Measurements from ENCODE around the gene CCL4.
"Not testable (repeated sequence)": the region's sequence is repeated elsewhere in the genome, so short reads cannot be mapped to it uniquely, and the experiment has no call there.

Gene CCL4

DNA sequence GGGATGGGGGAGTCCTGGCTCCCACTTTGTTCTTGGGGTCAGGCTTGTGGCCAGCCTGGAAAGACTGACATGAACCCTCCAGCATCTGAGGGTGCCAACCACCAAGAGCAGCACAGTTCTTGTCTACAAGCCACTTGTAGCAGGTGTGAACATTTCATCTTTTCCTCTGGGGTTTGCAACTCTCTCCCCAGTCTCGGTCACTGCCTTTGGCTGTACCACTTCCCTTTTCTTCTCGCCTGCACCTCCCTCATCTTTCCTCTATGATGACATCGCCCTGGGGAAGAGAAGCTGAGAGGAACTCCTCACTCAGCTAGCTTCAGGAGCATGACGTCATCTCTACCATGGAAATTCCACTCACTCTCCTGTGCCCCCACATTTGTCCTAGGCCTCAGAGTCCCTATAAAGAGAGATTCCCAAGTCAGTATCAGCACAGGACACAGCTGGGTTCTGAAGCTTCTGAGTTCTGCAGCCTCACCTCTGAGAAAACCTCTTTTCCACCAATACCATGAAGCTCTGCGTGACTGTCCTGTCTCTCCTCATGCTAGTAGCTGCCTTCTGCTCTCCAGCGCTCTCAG lies at the start of gene CCL4:
TSS of gene CCL4 (plus strand) at position 427 of the 575 bp plus-strand sequence. CDS start at position 506, 79 bp downstream.
- DNase-seq, result peak; percentile 22

DNA sequence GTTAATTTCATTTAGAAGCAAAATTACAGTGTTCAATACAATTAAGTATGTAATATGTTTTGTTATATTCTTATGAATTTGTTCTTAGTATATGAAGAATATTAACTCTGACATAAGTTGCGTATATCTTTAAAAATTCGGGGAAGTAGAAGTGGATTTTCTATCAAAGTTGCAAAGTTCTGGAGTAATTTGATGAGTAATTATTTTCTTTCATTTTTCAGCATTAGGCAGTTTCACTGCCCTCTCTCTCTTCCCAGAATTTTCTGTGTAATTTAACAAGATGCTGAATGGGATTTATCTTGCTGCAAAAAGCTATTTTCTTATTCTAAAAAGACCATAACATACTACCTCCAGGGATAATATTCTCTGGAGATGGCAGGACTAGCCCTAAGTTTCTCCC lies 48.5 kb upstream of the CCL4 start:
- DNase-seq, result no peak

DNA sequence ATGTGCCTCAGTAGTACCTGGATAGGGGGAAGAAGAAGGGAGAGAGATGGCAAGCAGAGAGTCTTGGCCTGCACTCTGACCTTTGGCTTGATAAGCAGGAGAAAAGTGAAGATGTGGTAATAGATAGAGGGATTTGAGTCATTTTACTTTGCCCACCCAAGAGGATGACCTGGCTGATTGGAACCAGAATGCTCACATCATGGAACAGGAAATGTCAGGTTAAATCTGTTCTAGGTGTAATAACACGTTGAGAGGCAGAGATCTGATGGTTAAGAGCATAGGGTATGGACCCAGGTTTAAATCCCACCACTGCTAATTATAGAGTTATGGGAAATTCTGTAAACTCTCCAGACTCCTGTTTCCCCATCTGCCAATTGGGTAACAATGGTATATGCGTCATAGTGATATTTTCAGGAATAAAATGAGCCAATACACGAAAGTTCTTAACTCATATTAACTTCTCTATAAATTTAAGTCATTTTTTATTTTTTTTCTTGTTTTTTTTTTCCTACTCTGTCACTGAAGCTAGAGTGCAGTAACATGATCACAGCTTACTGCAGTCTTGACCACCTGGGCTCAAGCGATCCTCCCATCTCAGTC lies 47.6 kb upstream of the CCL4 start:
- DNase-seq, result no peak

DNA sequence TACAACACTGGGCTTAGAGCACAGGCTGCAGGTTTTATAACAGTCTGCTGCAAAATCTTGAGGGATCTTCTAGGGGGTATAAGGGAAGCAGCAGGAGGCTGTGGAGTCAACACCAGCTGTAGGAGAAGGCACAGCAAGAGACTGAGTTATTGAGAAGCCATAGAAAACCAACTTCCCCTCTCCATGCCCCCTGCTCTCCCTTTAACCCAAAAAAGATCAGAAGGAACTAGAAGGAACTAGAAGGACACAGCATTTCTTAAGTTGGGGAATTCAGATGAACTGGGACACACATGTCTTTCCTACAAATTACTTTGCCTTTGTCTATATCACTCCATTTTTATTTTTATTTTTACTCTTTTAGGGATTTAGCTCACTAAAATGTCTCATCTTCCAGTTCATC lies 45.7 kb upstream of the CCL4 start:
- DNase-seq, result no peak

DNA sequence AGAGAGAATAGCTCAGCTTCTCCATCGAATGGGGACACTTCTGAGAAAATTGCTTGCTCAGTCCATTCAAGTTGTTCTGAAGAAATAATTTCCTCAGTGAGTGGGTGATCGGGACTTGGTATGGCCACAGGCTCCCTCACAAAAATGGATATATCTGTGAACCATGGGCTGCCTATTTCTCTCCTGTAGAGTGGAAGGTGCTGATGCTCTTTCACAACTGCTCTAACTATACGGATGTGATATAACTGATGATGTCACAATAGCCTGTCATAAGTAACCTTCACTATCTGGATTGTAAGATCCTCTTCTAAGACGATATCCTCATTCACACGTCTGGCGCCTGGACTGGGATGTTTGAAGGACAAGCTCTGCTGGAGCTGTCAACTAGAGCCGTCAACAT lies 44.2 kb upstream of the CCL4 start:
- DNase-seq, result no peak

DNA sequence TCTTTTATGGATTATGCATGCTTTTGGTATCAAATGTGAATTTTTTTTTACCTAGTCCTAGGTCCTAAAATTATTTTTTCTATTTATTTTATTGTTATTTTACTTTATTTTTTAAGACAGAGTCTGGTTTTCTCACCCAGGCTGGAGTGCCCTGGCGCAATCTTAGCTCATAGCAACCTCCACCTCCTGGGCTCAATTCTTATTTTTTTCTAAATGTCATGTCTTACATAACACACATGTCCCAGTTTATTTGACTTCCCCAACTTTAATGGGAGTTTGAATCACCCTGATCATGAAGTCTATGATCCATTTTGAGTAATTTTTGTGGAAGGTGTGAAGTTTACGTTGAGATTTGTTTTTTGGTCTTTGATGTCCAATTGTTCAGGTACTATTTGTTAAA lies 42.8 kb upstream of the CCL4 start:
- DNase-seq, result no peak

DNA sequence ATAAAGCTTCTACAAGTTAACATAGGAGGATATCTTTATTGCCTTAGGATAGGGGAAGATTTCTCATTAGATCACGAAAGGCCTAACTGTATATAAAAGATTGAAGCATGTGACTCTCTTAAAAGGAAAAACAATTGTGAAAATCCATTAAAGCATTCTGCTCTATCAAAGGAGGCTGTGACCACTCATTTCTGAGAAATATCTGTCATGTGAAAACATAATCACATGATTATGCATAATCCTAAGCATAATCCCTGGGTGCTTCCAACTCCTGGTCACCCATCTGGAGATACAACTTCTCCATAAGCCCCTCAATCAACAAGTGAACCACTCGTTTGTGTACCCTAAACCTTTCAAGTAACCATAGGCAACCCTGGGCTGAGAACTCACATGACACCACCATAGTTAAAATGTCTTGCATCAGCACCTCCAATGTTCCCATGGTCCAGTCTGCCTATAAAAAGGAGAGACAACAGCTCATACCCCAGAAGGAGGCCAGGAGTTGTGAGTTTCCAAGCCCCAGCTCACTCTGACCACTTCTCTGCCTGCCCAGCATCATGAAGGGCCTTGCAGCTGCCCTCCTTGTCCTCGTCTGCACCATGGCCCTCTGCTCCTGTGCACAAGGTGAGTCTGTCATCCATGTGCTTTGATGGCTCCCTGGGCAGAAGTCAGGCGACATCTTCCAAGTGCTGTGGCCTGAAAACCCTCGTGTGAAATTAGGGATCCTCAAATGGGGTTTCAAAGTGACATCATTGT lies 39.7 kb upstream of the CCL4 start, which contains the start of gene CCL18:
TSS of gene CCL18 (plus strand) at position 487 of the 756 bp plus-strand sequence. CDS start at position 558, 71 bp downstream.
- no peak for DNase-seq

DNA sequence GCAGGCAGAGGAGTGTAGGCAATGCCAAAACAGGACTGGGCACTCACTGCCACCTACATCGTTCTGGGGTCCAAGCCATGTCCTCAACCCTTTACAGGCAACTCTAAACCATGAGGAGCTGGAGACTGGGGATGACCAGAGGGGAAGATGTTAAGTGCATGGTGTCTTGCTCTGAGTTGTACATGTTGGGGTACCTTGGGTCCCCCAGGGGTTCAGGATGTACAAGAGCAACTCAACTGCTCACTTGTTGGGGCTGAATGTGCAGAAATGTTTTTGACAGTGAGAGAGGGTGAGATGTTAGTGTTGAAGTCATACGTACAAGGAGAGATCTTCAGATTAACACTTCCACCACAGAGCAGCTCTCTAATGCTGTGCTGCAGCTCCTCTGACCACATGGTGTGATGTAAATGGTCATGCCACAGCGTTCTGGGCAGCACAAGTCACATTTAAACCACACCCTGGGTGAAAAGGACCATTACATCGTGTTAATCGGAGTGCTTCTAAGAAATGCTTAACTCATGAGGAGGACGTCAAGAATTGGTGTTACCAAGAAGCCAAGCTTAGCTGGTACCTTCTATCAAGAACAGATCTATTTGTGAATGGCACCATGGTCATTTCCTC lies 37.2 kb upstream of the CCL4 start:
- DNase-seq, result peak; percentile 72

DNA sequence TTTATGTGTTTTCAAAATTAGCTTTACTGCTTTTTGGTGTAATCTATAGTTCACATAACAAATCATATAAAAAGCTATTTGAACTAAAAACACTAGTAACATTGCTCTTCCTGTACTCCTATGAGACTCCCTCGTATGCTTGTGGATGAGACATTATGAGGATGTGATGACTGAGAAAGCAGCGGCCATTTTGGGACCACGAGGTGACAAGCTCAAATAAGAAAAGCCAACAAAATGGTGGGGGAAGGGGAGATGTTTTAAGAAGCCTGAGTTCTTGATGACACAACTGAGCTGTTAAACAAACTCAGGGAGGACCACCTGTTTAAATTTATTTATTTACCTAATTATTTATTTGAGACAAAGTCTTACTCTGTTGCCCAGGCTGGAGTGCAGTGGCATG lies 35.1 kb upstream of the CCL4 start:
- DNase-seq, result peak; percentile 28

DNA sequence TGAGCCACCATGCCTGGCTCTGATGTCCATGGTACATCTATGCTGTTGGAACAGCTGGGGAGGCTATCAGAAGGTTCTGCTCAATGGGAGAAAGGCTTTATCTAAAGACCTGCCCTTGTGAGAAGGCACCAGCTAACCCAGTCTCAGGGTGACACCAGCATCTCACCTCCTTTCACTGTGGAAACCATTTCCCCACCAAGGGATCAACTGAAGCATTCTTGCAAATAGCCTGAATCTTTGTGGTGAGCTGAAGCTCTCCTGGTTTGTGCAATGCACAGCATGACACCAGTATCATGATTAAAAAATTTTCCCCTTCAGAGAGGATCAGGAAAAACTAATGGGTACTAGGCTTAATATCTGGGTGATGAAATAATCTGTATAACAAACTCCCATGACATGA lies 34.5 kb upstream of the CCL4 start:
- DNase-seq, result no peak

DNA sequence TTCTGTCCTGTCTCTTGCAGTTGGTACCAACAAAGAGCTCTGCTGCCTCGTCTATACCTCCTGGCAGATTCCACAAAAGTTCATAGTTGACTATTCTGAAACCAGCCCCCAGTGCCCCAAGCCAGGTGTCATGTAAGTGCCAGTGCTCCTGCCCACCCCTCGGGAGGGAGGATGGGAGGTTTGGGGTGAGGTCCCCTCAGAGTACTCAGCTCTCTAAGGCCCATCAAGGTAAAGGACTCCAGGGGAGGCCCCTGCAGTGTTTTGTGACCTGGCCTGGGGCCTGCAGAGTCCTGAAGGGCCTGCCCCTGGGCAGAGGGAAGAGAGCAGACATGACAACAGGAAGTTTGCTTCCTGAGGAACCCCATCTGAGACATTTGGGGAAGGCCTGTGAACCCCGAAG lies 33.2 kb upstream of the CCL4 start:
- DNase-seq, result no peak

DNA sequence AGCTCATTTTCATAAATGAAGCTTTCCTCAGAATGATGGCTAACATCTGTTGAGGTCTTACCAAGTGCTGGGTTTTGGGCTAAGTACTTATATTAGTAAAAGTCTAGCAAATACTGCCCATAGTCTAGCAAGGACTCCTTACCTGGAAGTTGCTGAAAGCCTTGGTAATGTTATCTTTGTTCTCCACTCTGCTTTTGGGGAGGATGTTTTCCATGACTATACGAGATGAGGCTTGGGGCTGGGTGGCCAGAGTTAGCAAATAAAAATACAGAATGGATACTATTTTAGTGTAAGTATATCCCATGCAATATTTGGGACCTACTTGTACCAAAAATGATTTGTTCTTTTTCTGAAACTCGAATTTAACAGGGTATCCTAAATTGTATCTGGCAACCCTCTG lies 31.9 kb upstream of the CCL4 start:
- DNase-seq, result peak; percentile 48

DNA sequence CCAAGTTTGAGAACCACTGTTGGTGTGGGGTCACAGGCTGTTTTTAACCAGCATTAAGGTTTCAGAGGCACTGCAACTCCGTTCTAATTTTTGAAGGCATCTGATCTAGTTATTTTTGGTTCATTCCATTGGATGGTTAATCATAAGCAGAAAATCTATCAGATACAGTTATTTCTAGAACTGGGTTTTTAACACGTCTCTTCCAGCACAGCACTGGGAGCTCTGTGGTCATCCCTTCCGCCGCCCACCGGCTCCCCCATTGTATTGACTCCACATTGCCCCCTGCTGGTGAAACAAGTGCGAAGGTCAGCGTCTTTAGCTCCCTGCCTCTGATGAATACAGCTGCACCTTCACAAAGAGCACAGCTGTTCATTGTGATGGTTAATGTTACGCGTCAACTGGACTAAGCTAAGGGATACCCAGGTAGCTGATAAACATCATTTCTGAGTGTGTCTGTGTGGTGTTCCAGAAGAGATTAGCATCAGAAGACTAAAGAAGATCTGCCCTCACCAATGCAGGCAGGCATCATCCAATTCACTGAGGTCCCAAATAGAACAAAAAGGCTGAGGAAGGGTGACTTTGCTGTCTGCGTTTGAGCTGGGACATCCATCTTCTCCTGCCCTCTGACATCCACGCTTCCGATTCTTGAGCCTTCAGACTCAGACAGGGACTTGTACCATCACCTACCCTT lies 31.1 kb upstream of the CCL4 start:
- DNase-seq, result peak; percentile 93

DNA sequence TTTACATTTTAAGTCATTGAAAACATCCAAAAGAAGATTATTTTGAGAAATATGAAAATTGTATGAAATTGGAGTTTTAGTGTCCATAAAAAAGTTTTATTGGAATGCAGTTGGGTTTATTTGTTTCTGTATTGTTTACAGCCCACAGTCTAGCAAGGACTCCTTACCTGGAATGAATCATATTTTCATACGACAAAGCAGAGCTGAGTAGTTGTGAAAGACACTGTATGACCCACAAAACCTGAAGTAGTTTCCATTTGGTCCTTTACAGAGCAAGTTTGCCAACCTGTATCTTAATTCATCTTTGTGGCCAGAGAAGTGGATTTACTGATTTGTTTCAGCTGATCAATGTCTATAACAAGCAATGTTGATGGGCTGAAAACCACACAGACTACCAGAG lies 29.3 kb upstream of the CCL4 start:
- DNase-seq, result no peak

DNA sequence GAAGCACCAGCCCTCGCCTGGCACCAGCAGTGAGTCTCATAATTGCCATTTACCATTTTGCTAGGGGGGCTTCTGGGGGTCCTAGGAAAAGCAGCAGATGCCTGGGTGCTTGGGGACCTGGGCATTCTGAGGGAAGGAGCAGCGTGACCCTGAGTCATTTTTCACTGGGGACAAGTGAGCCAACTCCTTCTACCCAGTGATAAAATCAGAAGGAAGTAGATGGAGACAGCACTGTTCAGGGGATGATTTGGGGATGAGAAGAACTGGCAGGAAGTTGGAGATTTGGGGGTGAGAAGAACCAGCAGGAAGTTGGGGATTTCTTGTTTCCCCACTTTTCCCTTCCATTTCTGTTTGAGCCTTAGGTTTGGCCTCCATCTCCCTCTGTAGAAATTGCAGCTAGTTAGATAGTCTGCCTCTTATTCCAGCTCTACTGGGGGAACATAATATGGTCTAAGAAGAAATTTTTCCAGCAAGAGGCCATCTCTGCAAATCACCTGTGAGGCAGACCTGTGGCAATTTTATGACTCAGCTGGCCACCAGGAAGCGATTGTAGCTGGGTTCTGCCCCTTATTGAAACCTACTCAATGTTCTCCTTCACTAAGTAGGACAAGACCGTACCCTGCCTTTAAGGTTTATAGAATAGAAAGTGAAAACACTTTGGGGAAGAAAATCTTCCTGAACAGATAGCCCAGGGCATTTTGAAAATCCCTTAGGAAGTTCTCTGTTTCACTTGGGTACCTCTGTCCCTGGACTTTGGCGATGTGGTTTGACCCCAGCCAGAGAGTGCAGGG lies 21.8 kb upstream of the CCL4 start:
- DNase-seq, result not testable (repeated sequence)

DNA sequence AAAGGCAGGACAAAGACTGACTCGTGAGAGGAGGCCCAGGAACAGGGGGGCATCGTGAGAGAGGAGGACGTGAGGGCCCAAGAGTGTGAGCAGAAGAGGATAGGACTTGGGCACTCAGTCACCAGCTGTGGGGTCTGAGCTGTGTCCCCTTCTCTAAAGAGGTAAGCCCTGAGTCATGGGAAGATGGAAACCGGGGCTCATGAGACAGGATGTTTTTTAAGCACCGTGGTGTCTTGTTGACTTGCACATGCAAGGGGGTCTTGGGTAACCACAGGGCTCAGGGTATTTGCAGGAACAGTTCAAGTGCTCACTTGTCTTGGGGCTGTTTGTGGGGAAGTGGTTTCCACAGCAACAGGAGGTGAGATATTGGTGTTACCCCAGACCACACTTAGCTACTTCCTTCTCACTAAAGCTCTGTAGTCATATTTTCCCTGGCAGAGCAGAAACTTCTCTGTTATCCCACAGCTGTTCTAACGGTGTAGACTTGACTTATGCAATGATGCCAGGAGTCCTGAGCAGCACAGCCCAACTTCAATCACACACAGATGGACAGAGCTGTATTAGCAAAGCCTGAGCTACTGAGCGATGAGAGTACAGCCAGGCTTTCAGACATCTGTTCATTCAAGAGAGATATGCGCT lies 21.0 kb upstream of the CCL4 start:
- DNase-seq, result peak; percentile 75

DNA sequence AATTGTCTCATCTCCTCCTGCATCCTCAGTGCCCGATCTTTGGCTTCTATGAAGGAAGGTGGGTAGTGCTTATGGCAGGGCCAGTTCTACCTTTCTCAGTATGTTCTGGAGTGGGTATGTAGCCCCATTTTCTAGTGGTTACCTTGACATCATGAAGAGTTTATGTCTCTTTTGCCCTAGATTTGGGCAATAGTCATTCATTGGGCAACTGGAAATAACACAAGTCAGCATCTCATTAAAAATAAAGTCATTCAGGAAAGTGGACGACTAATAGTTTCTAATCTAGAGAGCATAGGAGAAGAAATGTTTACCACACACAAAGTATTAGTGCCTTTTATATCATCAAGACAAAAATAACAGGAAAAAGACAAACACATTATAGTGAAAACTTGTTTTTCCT lies 19.9 kb upstream of the CCL4 start:
- DNase-seq, result not testable (repeated sequence)

DNA sequence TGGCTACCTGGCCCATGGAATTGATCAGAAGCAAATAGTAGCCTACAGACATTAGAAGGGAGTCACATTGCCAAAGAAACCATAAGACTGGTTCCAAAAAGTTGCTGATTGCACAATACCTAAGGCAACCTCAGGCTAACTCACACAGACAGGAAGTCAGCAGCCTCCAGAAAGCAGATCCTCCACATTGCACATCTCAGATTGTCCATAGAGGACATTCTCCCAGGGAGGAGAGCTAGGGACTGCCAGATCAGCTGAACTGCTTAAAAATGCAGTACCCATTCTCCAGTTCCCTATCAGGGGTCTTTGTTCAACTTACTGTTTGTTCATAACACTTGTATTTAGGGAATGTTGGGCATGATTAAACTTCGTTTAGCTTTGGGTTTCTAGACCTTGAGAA lies 17.9 kb upstream of the CCL4 start:
- DNase-seq, result peak; percentile 60

DNA sequence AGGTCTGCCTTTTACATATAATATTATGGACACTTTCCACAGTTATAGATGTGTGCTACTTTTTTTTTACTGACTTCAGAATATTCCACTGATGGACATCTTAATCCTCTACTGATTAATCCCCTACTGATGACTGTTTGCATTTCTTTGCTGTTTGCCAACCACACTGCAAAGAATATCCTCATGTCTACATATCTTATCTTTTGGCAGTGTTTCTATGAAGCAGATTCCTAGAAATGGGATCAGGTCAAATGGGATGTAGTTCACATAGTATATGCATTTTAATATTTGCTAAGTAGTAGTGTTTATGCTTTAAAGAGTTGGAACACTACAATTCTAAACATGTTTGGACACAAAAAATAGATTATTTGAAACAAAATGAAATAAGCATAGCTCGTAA lies 16.8 kb upstream of the CCL4 start:
- no peak for DNase-seq

DNA sequence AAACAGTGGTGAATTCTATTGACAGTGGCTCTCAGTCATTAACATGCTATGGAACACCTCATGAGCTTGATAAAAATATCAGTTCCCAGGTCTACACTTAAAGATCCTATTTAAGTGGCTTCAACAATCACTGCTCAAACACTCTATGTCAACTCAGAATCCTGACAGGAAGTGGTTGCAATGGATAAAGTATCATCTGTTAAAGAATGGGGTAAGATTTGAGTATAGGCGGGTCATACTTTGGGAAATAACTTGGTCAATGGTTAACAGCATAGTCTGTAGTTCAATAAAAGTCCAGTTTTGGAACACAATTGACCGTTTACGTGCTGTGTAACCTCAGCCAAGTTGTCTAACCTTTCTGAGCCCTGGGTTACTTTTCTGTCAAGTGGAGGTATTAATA lies 16.2 kb upstream of the CCL4 start:
- not testable (repeated sequence) for DNase-seq

DNA sequence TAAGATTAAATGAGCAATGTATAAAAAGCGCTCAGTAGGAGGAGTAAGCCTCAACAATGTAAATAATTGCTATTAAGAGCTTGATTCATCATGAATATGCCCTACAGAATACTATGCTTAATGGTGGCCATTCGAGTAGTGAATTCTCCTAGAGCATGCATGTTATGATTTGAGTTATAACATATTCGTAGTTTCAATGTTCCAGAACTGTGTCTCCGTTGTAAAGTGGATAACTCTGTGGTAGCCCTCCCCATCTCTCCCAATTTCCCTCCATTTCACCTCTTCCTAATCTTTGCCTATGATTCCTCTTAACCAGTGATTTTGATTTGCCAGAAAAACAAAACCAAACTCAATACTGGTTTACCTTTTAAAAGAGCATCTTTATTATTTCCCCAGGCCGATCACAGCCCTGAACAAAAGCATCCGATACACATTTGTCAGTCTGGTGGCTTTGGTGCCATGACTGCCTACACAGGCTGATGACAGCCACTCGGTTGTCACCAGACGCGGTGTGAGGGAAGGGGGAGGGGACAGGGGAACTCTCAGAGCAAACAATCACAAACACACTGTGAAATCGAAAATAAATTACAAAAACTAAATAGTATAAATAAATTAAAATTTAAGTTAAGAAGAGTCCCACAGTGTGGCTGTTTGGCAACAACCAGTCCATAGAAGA lies 15.6 kb upstream of the CCL4 start:
- DNase-seq, result not testable (repeated sequence)
